Body of pancreas (tissue), 4 donors: Measurements from ENCODE around the gene LRG1. TPM values are rescaled to one million over a fixed set of nuclear protein-coding genes. Genes with fewer than 3 reads are reported as not detected.
"Not testable (repeated sequence)": the region's sequence is repeated elsewhere in the genome, so short reads cannot be mapped to it uniquely, and the experiment has no call there.

ENCODE experiments used
- ATAC-seq: fragments of 150-250 bp; one replicate; pipeline ENCODE4 v1.9.1; 2016
- DNase-seq, 4 donors: peaks; one replicate each; pipeline ENCODE4 v3.0.0-alpha.2; 2019
- H3K27ac ChIP-seq, 4 donors: fragments of 200-600 bp; sonication (generic); 1 replicate in 3 of 4; 2 replicates in 1 of 4; pipeline versions ENCODE4 v1.5.1 to v1.6.1; 2016 to 2019; ENCODE audit warnings: mild to moderate bottlenecking in 1 of 4, mixed read lengths in 1 of 4, moderate library complexity in 1 of 4
- H3K27me3 ChIP-seq, 2 donors: fragments of 200-600 bp; sonication (generic); one replicate each; pipeline ENCODE4 v1.6.0; 2016; ENCODE audit warnings: mild to moderate bottlenecking in 1 of 2
- H3K36me3 ChIP-seq, 2 donors: fragments of 200-600 bp; sonication (generic); replicated peaks in 1 of 2; 2 replicates each; pipeline ENCODE4 v1.5.1; 2016; ENCODE audit warnings: low read depth in 2 of 2; ENCODE audit not compliant: insufficient read depth in 1 of 2
- H3K4me1 ChIP-seq: fragments of 200-600 bp; sonication (generic); one replicate; pipeline ENCODE4 v1.6.0; 2016
- H3K4me3 ChIP-seq, 2 donors: fragments of 200-600 bp; sonication (generic); 1 replicate in 1 of 2; 2 replicates in 1 of 2; pipeline ENCODE4 v1.5.1; 2016 to 2019
- H3K9me3 ChIP-seq, 3 donors: fragments of 200-600 bp; sonication (generic); 1 replicate in 2 of 3; 2 replicates in 1 of 3; pipeline ENCODE4 v1.5.1; 2016
- CTCF ChIP-seq, 7 experiments: fragments of 450-650 bp in 4 of 7; fragments of 200-600 bp in 3 of 7; sonication (generic) in 3 of 7; IDR thresholded peaks; one replicate each; pipeline ENCODE4 v1.5.1; 2016 to 2019; ENCODE audit warnings: antibody characterized with exemption in 7 of 7
- POLR2A ChIP-seq, 3 donors: fragments of 450-650 bp; IDR thresholded peaks; one replicate each; pipeline ENCODE4 v1.6.1; 2016; ENCODE audit warnings: antibody characterized with exemption in 3 of 3, mild to moderate bottlenecking in 2 of 3
- WGBS, 2 donors: methylation state at CpG; one replicate each; pipeline ENCODE4 v1.1.5; 2017; 5-methylcytosine and 5-hydroxymethylcytosine counted together
- intact Hi-C: fragments of 100-400 bp; cut with DNase I; formaldehyde crosslinking; loops from one replicate; pipeline ENCODE4 v1.15.1; 2023
- total RNA-seq, 2 donors: library from RNA; depleted of rRNA; stranded (reverse); fragments of >200 nt; gene quantifications; one replicate each; pipeline ENCODE4 v1.1.0, GENCODE V29; 2016

Gene LRG1
- total RNA-seq, 2 donors from 2014 or later, result 8.8 to 21.1 TPM

- WGBS, 2 donors, result 78 to 82% methylated on average over 11 of the region's 11 CpGs
- no peak for TF ChIP-seq POLR2A (IDR thresholded peaks at IDR 0.05)
- TF ChIP-seq CTCF (IDR thresholded peaks at IDR 0.05), result no peak
- H3K9me3 ChIP-seq, result no peaks in the 10 kb centered on the region
- H3K36me3 ChIP-seq, result no peaks in the 10 kb centered on the region
- no peak overlapping the region for H3K4me3 ChIP-seq
- ATAC-seq, result no peak
- peaks cover 0 to 10% of the 10 kb centered on the region in 2 donors for H3K27me3 ChIP-seq
- intact Hi-C loops, result loop anchor here (10.0 kb wide), 1 partner anchor 64 kb away; the partner anchor contains the start of gene TNFAIP8L1
- H3K4me1 ChIP-seq, result no peaks in the 10 kb centered on the region
- DNase-seq, result no peak
- no peak overlapping the region for H3K27ac ChIP-seq
Measured at GRCh38 chr19:4570402-4570801, 30.6 kb upstream of the LRG1 start.

- Histone ChIP-seq H3K9me3 (no peaks in the 10 kb centered on the region), H3K4me3 (no peak overlapping the region), H3K27ac (no peak overlapping the region), H3K27me3 (peaks cover 0 to 4% of the 10 kb centered on the region in 2 donors), H3K36me3 (no peaks in the 10 kb centered on the region), H3K4me1 (no peaks in the 10 kb centered on the region)
- no peak for TF ChIP-seq POLR2A (IDR thresholded peaks at IDR 0.05)
- no peak for TF ChIP-seq CTCF (IDR thresholded peaks at IDR 0.05)
- intact Hi-C loops, result no loop called here
- ATAC-seq, result no peak
- DNase-seq, result no peak
- WGBS, 2 donors, result 67 to 72% methylated on average over 7 of the region's 7 CpGs
Measured at GRCh38 chr19:4568886-4569285, 29.1 kb upstream of the LRG1 start.

- no peaks in the 10 kb centered on the region for H3K4me1 ChIP-seq
- intact Hi-C loops, result no loop called here
- ATAC-seq, result peak; percentile 43
- no peak overlapping the region for H3K27ac ChIP-seq
- DNase-seq, result peak in 3 of 4 donors; percentile 43 to 60 (median 57)
- 35 to 49% methylated on average over 14 of the region's 14 CpGs for WGBS, 2 donors
- H3K4me3 ChIP-seq, result no peak overlapping the region
- H3K9me3 ChIP-seq, result no peaks in the 10 kb centered on the region
- H3K27me3 ChIP-seq, result no peaks in the 10 kb centered on the region
- H3K36me3 ChIP-seq, result no peaks in the 10 kb centered on the region
- TF ChIP-seq CTCF (IDR thresholded peaks at IDR 0.05) (peak in 6 of 7 experiments; percentile 37 to 67 (median 46)), POLR2A (IDR thresholded peaks at IDR 0.05) (no peak)
Measured at GRCh38 chr19:4567584-4568071, 27.8 kb upstream of the LRG1 start.

- intact Hi-C loops, result no loop called here
- Histone ChIP-seq H3K36me3 (no peaks in the 10 kb centered on the region), H3K4me3 (no peak overlapping the region), H3K9me3 (no peaks in the 10 kb centered on the region), H3K27me3 (no peaks in the 10 kb centered on the region), H3K27ac (no peak overlapping the region), H3K4me1 (no peaks in the 10 kb centered on the region)
- no peak for TF ChIP-seq POLR2A (IDR thresholded peaks at IDR 0.05)
- TF ChIP-seq CTCF (IDR thresholded peaks at IDR 0.05), result no peak
- DNase-seq (no peak), ATAC-seq (no peak)
- 66 to 72% methylated on average over 25 to 34 of the region's 35 CpGs for WGBS, 2 donors
Measured at GRCh38 chr19:4566402-4567051, 26.7 kb upstream of the LRG1 start.

- H3K36me3 ChIP-seq, H3K4me3 ChIP-seq, H3K4me1 ChIP-seq, H3K27me3 ChIP-seq, H3K9me3 ChIP-seq, H3K27ac ChIP-seq, intact Hi-C loops, ATAC-seq: not testable (repeated sequence)
- WGBS, 2 donors, result 71 to 90% methylated on average over 3 to 5 of the region's 5 CpGs
- peak in 1 of 4 donors; percentile 65 for DNase-seq
Measured at GRCh38 chr19:4563562-4563961, 23.7 kb upstream of the LRG1 start.

GRCh38 chr19:4562085-4562484 lies 22.2 kb upstream of the LRG1 start:
- H3K4me1 ChIP-seq, intact Hi-C loops, ATAC-seq, H3K36me3 ChIP-seq, H3K27ac ChIP-seq, H3K27me3 ChIP-seq, H3K9me3 ChIP-seq, H3K4me3 ChIP-seq: not testable (repeated sequence)
- DNase-seq, result peak in 1 of 4 donors; percentile 61
- WGBS, 2 donors, result 73 to 76% methylated on average over 7 of the region's 7 CpGs
